Gastroesophageal sphincter (tissue), 4 donors: Measurements from ENCODE around the gene TNKS1BP1. TPM values are rescaled to one million over a fixed set of nuclear protein-coding genes. Genes with fewer than 3 reads are reported as not detected.

ENCODE experiments used
- ATAC-seq: fragments of 150-250 bp; one replicate; pipeline ENCODE4 v1.9.1; 2016; ENCODE audit warnings: mild to moderate bottlenecking, moderate library complexity
- H3K27ac ChIP-seq, 4 donors: fragments of 200-600 bp; sonication (generic) in 3 of 4; 1 replicate in 3 of 4; 2 replicates in 1 of 4; pipeline ENCODE4 v1.5.1; 2016 to 2019
- H3K27me3 ChIP-seq: fragments of 200-600 bp; sonication (generic); one replicate; pipeline ENCODE4 v1.5.1; 2019
- H3K36me3 ChIP-seq, 2 donors: fragments of 200-600 bp; sonication (generic); one replicate each; pipeline ENCODE4 v1.5.1; 2019; ENCODE audit warnings: control low read depth in 1 of 2
- H3K4me1 ChIP-seq, 3 donors: fragments of 200-600 bp; sonication (generic); 1 replicate in 2 of 3; 2 replicates in 1 of 3; pipeline ENCODE4 v1.5.1; 2016 to 2019; ENCODE audit warnings: control low read depth in 2 of 3
- H3K4me3 ChIP-seq, 2 donors: fragments of 200-600 bp; sonication (generic); one replicate each; pipeline ENCODE4 v1.5.1; 2019; ENCODE audit warnings: mild to moderate bottlenecking in 1 of 2, moderate library complexity in 1 of 2
- H3K9me3 ChIP-seq, 3 donors: fragments of 200-600 bp; sonication (generic); one replicate each; pipeline ENCODE4 v1.5.1; 2017 to 2019; ENCODE audit warnings: control low read depth in 2 of 3
- EP300 ChIP-seq: sonication (generic); formaldehyde crosslinking; IDR thresholded peaks from one replicate; pipeline ENCODE4 v1.6.1; 2017; ENCODE audit warnings: antibody characterized with exemption, mild to moderate bottlenecking
- POLR2A ChIP-seq, 2 donors: fragments of 450-650 bp; IDR thresholded peaks; one replicate each; pipeline ENCODE4 v1.6.1; 2017; ENCODE audit warnings: antibody characterized with exemption in 2 of 2, mild to moderate bottlenecking in 2 of 2, moderate library complexity in 1 of 2
- POLR2AphosphoS5 ChIP-seq: sonication (generic); formaldehyde crosslinking; IDR thresholded peaks from one replicate; pipeline ENCODE4 v1.6.1; 2017; ENCODE audit warnings: antibody characterized with exemption
- WGBS, 2 donors: methylation state at CpG; one replicate each; pipeline ENCODE4 v1.1.5; 2018; ENCODE audit warnings: low coverage in 1 of 2; 5-methylcytosine and 5-hydroxymethylcytosine counted together
- total RNA-seq, 4 donors: library from RNA; depleted of rRNA; stranded (reverse); fragments of >200 nt; gene quantifications; one replicate each; pipeline ENCODE4 v1.1.0, GENCODE V29; 2016
- TF ChIP-seq, protein P1 (sequence below), 4 experiments: fragments of 200-600 bp in 2 of 4; fragments of 450-650 bp in 2 of 4; sonication (generic) in 1 of 4; IDR thresholded peaks; one replicate each; pipeline ENCODE4 v1.5.1; 2017 to 2019; ENCODE audit warnings: antibody characterized with exemption in 4 of 4, mild to moderate bottlenecking in 2 of 4, moderate library complexity in 2 of 4

TNKS1BP1 gene
- total RNA-seq, 4 donors from 2014 or later: 95.6 to 130 (median 108) TPM

GRCh38 chr11:57308426-57309060 lies 16.2 kb downstream of the TNKS1BP1 start:
- H3K36me3 ChIP-seq: peaks cover 0 to 58% of the 10 kb centered on the region in 2 donors
- H3K27me3 ChIP-seq: no peaks in the 10 kb centered on the region
- peak overlapping the region in 3 of 4 donors; percentile 40 to 88 (median 42) for H3K27ac ChIP-seq
- no peak overlapping the region for H3K4me3 ChIP-seq
- H3K4me1 ChIP-seq: peaks cover 8 to 100% (median 72%) of the 10 kb centered on the region in 3 donors
- no peaks in the 10 kb centered on the region for H3K9me3 ChIP-seq
- WGBS, 2 donors: 95 to 97% methylated on average over 3 to 7 of the region's 10 CpGs
- TF ChIP-seq EP300: no peak
- TF ChIP-seq POLR2A (IDR thresholded peaks at IDR 0.05): no peak
- TF ChIP-seq, protein P1, sequence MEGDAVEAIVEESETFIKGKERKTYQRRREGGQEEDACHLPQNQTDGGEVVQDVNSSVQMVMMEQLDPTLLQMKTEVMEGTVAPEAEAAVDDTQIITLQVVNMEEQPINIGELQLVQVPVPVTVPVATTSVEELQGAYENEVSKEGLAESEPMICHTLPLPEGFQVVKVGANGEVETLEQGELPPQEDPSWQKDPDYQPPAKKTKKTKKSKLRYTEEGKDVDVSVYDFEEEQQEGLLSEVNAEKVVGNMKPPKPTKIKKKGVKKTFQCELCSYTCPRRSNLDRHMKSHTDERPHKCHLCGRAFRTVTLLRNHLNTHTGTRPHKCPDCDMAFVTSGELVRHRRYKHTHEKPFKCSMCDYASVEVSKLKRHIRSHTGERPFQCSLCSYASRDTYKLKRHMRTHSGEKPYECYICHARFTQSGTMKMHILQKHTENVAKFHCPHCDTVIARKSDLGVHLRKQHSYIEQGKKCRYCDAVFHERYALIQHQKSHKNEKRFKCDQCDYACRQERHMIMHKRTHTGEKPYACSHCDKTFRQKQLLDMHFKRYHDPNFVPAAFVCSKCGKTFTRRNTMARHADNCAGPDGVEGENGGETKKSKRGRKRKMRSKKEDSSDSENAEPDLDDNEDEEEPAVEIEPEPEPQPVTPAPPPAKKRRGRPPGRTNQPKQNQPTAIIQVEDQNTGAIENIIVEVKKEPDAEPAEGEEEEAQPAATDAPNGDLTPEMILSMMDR (IDR thresholded peaks at IDR 0.05): no peak
- TF ChIP-seq POLR2AphosphoS5: no peak
- ATAC-seq: no peak

- Histone ChIP-seq H3K4me1 (peaks cover 8 to 96% (median 64%) of the 10 kb centered on the region in 3 donors), H3K9me3 (no peaks in the 10 kb centered on the region), H3K4me3 (no peak overlapping the region), H3K36me3 (peaks cover 0 to 58% of the 10 kb centered on the region in 2 donors), H3K27ac (peak overlapping the region in 1 of 4 donors; percentile 4), H3K27me3 (no peaks in the 10 kb centered on the region)
- ATAC-seq: no peak
- 65 to 81% methylated on average over 2 to 7 of the region's 7 CpGs for WGBS, 2 donors
- TF ChIP-seq POLR2AphosphoS5 (no peak), POLR2A (IDR thresholded peaks at IDR 0.05) (no peak), EP300 (no peak)
- TF ChIP-seq, protein P1 (IDR thresholded peaks at IDR 0.05): no peak
These were observed 17.0 kb downstream of the TNKS1BP1 start for GRCh38 chr11:57307666-57308270.

GRCh38 chr11:57306940-57307565 lies 17.7 kb downstream of the TNKS1BP1 start:
- WGBS, 2 donors: 64 to 81% methylated on average over 9 of the region's 9 CpGs
- Histone ChIP-seq H3K4me1 (peaks cover 4 to 88% (median 57%) of the 10 kb centered on the region in 3 donors), H3K9me3 (no peaks in the 10 kb centered on the region), H3K27ac (peak overlapping the region in 2 of 4 donors; percentile 4 to 24), H3K36me3 (peaks cover 0 to 58% of the 10 kb centered on the region in 2 donors), H3K4me3 (peak overlapping the region in 1 of 2 donors; percentile 2), H3K27me3 (no peaks in the 10 kb centered on the region)
- TF ChIP-seq POLR2AphosphoS5 (no peak), POLR2A (IDR thresholded peaks at IDR 0.05) (no peak), EP300 (no peak)
- TF ChIP-seq, protein P1 (IDR thresholded peaks at IDR 0.05): no peak
- ATAC-seq: no peak

DNA sequence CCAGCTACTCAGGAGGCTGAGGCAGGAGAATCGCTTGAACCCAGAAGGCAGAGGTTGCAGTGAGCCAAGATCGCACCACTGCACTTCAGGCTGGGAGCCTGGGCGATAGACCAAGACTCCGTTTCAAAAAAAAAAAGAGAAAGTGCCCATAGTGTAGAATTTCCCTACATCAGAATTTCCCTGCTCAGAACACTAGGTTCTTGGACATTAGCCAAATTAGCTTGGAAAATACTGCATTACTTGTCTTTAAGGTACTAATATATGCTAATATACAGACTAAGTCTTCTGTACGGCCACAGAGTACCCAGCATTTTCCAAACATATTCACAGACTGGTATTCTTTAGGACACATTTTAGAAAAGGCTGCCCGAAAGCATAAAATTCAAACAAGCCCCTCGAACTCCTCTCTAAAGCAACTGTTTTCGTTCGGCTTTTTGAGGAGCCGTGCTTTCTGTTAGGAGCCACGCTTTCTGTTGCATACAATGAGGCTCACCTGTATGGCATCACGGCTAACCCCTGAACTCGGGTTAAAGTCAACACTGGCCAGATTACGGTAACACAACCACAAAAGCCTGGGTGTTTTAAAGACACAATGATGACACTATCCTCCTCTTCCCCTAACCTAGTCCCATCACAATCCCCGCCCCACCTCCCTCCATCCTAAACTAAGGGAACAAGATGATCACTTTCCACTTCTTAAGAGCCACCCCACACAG lies 18.4 kb downstream of the TNKS1BP1 start:
- Histone ChIP-seq H3K27me3 (no peaks in the 10 kb centered on the region), H3K4me3 (no peak overlapping the region), H3K9me3 (no peaks in the 10 kb centered on the region), H3K27ac (peak overlapping the region in 1 of 4 donors; percentile 12), H3K36me3 (peaks cover 2 to 65% of the 10 kb centered on the region in 2 donors), H3K4me1 (peaks cover 0 to 81% (median 51%) of the 10 kb centered on the region in 3 donors)
- ATAC-seq: no peak
- WGBS, 2 donors: 79 to 82% methylated on average over 11 to 14 of the region's 15 CpGs
- TF ChIP-seq EP300 (no peak), POLR2A (IDR thresholded peaks at IDR 0.05) (no peak), POLR2AphosphoS5 (no peak)
- TF ChIP-seq, protein P1 (IDR thresholded peaks at IDR 0.05): no peak
